Lung (tissue), 12 donors: ENCODE results near the gene FRMD1. TPM values are rescaled to one million over a fixed set of nuclear protein-coding genes. Genes with fewer than 3 reads are reported as not detected.

Source experiments
- ATAC-seq: fragments of 200-7000 bp; cut with Tn5 transposase; one replicate; pipeline ENCODE4 v1.9.1; 2020; ENCODE audit warnings: moderate number of reproducible peaks; ENCODE audit not compliant: insufficient read depth, low FRiP score
- DNase-seq, 3 donors: peaks; one replicate each; pipeline ENCODE4 v3.0.0-alpha.2; 2013 to 2017
- H3K27ac ChIP-seq, 2 donors: one replicate each; pipeline ENCODE4 v1.5.1; 2013; ENCODE audit warnings: mild to moderate bottlenecking in 2 of 2, moderate library complexity in 2 of 2, control low read depth in 1 of 2, inconsistent platforms in 1 of 2, low read depth in 1 of 2, low read length in 1 of 2
- H3K27me3 ChIP-seq, 3 donors: one replicate each; pipeline ENCODE4 v1.5.1; 2013; ENCODE audit warnings: low read length in 2 of 3; ENCODE audit not compliant: control insufficient read depth in 3 of 3, insufficient read depth in 3 of 3
- H3K36me3 ChIP-seq, 4 donors: one replicate each; pipeline ENCODE4 v1.5.1; 2013; ENCODE audit warnings: low read length in 4 of 4, mild to moderate bottlenecking in 1 of 4, moderate library complexity in 1 of 4; ENCODE audit not compliant: control insufficient read depth in 4 of 4, insufficient read depth in 4 of 4
- H3K4me1 ChIP-seq, 5 donors: one replicate each; pipeline ENCODE4 v1.5.1; 2013; ENCODE audit warnings: low read length in 5 of 5, mild to moderate bottlenecking in 2 of 5, moderate library complexity in 1 of 5; ENCODE audit not compliant: control insufficient read depth in 5 of 5, insufficient read depth in 5 of 5
- H3K4me3 ChIP-seq: one replicate; pipeline ENCODE4 v1.5.1; 2013; ENCODE audit warnings: mild to moderate bottlenecking, control low read depth, moderate library complexity
- H3K9ac ChIP-seq, 2 donors: one replicate each; pipeline ENCODE4 v1.5.1; 2013; ENCODE audit warnings: low read length in 2 of 2, control low read depth in 1 of 2; ENCODE audit not compliant: insufficient read depth in 1 of 2
- H3K9me3 ChIP-seq, 4 donors: one replicate each; pipeline ENCODE4 v1.5.1; 2013; ENCODE audit warnings: low read length in 3 of 4, mild to moderate bottlenecking in 1 of 4, moderate library complexity in 1 of 4; ENCODE audit not compliant: control insufficient read depth in 4 of 4, insufficient read depth in 3 of 4
- CTCF ChIP-seq: IDR thresholded peaks from 2 replicates; pipeline ENCODE4 v1.5.1; 2012; ENCODE audit warnings: mild to moderate bottlenecking; ENCODE audit errors: control extremely low read depth, extremely low read depth
- WGBS, 2 donors: extraction: QIAGEN DNeasy Blood & Tissue Kit; methylation state at CpG; one replicate each; pipeline ENCODE4 v1.1.7; 2013; 5-methylcytosine and 5-hydroxymethylcytosine counted together
- polyA plus RNA-seq, 2 donors: library from polyadenylated mRNA; stranded (reverse); fragments of 200-250 nt; gene quantifications; one replicate each; pipeline ENCODE4 v1.2.1, GENCODE V29; 2013
- total RNA-seq, 2 donors: library from RNA; depleted of rRNA in 1 of 2; stranded (reverse); fragments of >200 nt in 1 of 2; gene quantifications; one replicate each; pipeline ENCODE4 v1.2.1, GENCODE V29; 2014 to 2021
- donor health status: control.
- donor health status: control.
- donor health status: Bipolar disorder and iron deficiency.
- donor health status: healthy.
- donor health status: DM: yes; HTN: yes; CAD: no.

FRMD1 gene
- total and polyA plus RNA-seq, 4 donors, result 0.02 to 1.4 (median 0.10) TPM

GRCh38 chr6:168053086-168053956 lies 25.7 kb downstream of the FRMD1 start:
- Histone ChIP-seq H3K27ac (no peak overlapping the region), H3K9me3 (no peaks in the 10 kb centered on the region), H3K4me3 (no peak overlapping the region), H3K36me3 (no peaks in the 10 kb centered on the region), H3K27me3 (no peaks in the 10 kb centered on the region), H3K4me1 (peaks cover 0 to 30% (median 12%) of the 10 kb centered on the region in 5 donors), H3K9ac (no peak overlapping the region)
- no peak for TF ChIP-seq CTCF
- 91 to 92% methylated on average over 38 of the region's 38 CpGs for WGBS, 2 donors
- no peak for ATAC-seq
- DNase-seq, result no peak

- no peak for ATAC-seq
- H3K36me3 ChIP-seq, result no peaks in the 10 kb centered on the region
- no peaks in the 10 kb centered on the region for H3K27me3 ChIP-seq
- H3K27ac ChIP-seq, result no peak overlapping the region
- H3K9ac ChIP-seq, result no peak overlapping the region
- H3K4me1 ChIP-seq, result peaks cover 0 to 39% (median 13%) of the 10 kb centered on the region in 5 donors
- H3K4me3 ChIP-seq, result no peak overlapping the region
- no peak for DNase-seq
- no peak for TF ChIP-seq CTCF
- H3K9me3 ChIP-seq, result no peaks in the 10 kb centered on the region
- WGBS, 2 donors, result 94 to 95% methylated on average over 26 of the region's 26 CpGs
Observed at GRCh38 chr6:168052291-168052891, 26.6 kb downstream of the FRMD1 start.

- Histone ChIP-seq H3K27me3 (no peaks in the 10 kb centered on the region), H3K4me3 (no peak overlapping the region), H3K4me1 (peaks cover 0 to 40% (median 14%) of the 10 kb centered on the region in 5 donors), H3K36me3 (no peaks in the 10 kb centered on the region), H3K9ac (no peak overlapping the region), H3K27ac (no peak overlapping the region), H3K9me3 (no peaks in the 10 kb centered on the region)
- 90 to 95% methylated on average over 9 of the region's 9 CpGs for WGBS, 2 donors
- no peak for DNase-seq
- TF ChIP-seq CTCF, result no peak
- no peak for ATAC-seq
Observed at GRCh38 chr6:168051648-168052047, 27.4 kb downstream of the FRMD1 start.
